CD4-positive, alpha-beta T cell treated with Interferon alpha-2 for 1 hour (primary cell): Measurements from ENCODE around the gene MARK2.
A peak's percentile ranks its signal among the peaks of the same experiment; 100 is the strongest.

Source experiments
- DNase-seq, 2 donors: peaks; one replicate each; pipeline ENCODE4 v3.0.0-alpha.2; 2020 to 2022

The MARK2 gene

GRCh38 chr11:63831326-63831725, 7.6 kb upstream of the MARK2 start:
- no peak for DNase-seq

GRCh38 chr11:63832336-63832735, 6.6 kb upstream of the MARK2 start:
- no peak for DNase-seq

GRCh38 chr11:63833048-63833447, 5.9 kb upstream of the MARK2 start:
- no peak for DNase-seq

GRCh38 chr11:63834535-63835157, 4.3 kb upstream of the MARK2 start:
- DNase-seq, result no peak

GRCh38 chr11:63835158-63835545, 3.8 kb upstream of the MARK2 start:
- no peak for DNase-seq

- DNase-seq, result peak; percentile 73 to 84
These were observed 1.8 kb upstream of the MARK2 start for GRCh38 chr11:63837027-63837688.

GRCh38 chr11:63837739-63838138, 1.2 kb upstream of the MARK2 start:
- no peak for DNase-seq

- no peak for DNase-seq
These were observed 696 bp upstream of the MARK2 start for GRCh38 chr11:63838150-63838677.

- DNase-seq, result peak; percentile 12 to 16
These were observed 822 bp downstream of the MARK2 start for GRCh38 chr11:63839508-63840355.

GRCh38 chr11:63840356-63841060, 1.6 kb downstream of the MARK2 start:
- DNase-seq, result no peak

- no peak for DNase-seq
These were observed 2.6 kb downstream of the MARK2 start for GRCh38 chr11:63841554-63841953.

GRCh38 chr11:63843041-63843440, 4.1 kb downstream of the MARK2 start:
- no peak for DNase-seq

- DNase-seq, result no peak
These were observed 5.9 kb downstream of the MARK2 start for GRCh38 chr11:63844836-63845235.

GRCh38 chr11:63845303-63845702, 6.4 kb downstream of the MARK2 start:
- DNase-seq, result no peak

- no peak for DNase-seq
These were observed 7.0 kb downstream of the MARK2 start for GRCh38 chr11:63845911-63846310.

- no peak for DNase-seq
These were observed 8.0 kb downstream of the MARK2 start for GRCh38 chr11:63846897-63847296.

GRCh38 chr11:63847363-63847762, 8.5 kb downstream of the MARK2 start:
- no peak for DNase-seq

GRCh38 chr11:63849691-63850090, 10.8 kb downstream of the MARK2 start:
- DNase-seq, result no peak

- DNase-seq, result no peak
These were observed 12.0 kb downstream of the MARK2 start for GRCh38 chr11:63850920-63851319.

- DNase-seq, result peak in 1 of 2 donors; percentile 30
These were observed 12.5 kb downstream of the MARK2 start for GRCh38 chr11:63851364-63851763.

GRCh38 chr11:63853476-63853875, 14.6 kb downstream of the MARK2 start:
- no peak for DNase-seq

- no peak for DNase-seq
These were observed 15.8 kb downstream of the MARK2 start for GRCh38 chr11:63854696-63855095.

GRCh38 chr11:63855975-63856374, 17.1 kb downstream of the MARK2 start:
- peak in 1 of 2 donors; percentile 30 for DNase-seq
